NCI-H2171 treated with DMSO at 0.1 percent for 48 hours (cell line): ENCODE results near the gene GPHN.
"Not testable (repeated sequence)": the region's sequence is repeated elsewhere in the genome, so short reads cannot be mapped to it uniquely, and the experiment has no call there.

Experiments used
- DNase-seq: peaks from one replicate; lab custom pipeline; 2025; lab: John Stamatoyannopoulos, UW

The GPHN gene

DNA sequence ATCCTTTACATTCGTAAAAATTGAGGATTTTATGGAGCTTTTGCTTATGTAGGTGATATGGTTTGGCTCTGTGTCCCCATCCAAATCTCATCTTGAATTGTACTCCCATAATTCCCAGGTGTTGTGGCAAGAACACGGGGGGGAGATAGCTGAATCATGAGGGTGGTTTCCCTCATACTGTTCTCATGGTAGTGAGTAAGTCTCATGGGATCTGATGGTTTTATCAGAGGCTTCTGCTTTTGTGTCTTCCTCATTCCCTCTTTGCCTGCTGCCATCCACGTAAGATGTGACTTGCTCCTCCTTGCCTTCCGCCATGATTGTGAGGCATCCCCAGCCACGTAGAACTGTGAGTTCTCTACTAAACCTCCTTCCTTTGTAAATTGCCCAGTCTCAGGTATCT, 5.1 kb upstream of the GPHN start:
- not testable (repeated sequence) for DNase-seq

DNA sequence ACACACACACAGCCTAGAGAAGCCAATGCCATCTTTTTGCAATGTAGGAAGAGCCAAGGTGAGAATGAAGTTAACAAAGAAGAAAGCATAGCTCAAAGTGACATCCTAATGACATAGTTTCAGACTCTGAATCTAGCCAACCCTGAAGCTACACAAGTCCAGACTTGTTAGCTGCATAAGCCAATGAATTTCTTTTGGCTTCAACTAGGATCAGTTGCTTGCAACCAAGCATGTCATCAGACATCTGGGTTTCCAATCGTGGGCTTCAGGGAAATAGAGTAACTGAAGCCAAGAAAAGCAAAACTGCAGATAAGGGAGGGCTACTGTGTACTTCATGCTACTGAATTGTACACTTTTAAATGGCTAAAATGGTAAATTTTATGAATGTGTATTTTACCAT, 4.4 kb upstream of the GPHN start:
- peak; percentile 92 for DNase-seq

DNA sequence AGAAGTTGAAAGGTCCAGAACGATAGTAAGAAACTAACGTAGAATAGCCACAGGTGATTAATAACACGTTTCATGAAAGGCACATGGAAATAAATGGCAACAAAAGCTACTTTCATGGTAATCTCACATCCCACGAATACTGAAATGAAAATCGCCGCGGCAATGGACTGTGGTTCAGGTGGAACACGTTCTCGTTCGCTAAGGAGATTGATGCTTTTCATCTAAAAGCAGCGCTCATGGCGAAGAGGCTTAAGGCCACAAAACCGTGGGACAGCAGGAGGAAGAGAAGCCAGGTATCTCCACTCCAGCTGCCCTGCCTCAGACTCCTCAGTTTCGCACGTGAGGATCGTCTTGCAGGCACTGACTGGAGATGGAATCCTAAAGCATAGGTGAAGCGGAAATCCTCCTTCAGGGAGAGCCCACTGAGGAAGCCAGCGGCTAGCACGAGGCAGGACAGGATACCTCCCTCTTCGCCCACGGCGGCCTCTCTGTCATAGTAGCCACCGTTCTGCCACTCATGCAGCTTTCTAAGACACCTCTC, 696 bp upstream of the GPHN start:
- peak; percentile 92 for DNase-seq

- no peak for DNase-seq
These were observed 549 bp downstream of the GPHN start for GRCh38 chr14:66508547-66508845.

DNA sequence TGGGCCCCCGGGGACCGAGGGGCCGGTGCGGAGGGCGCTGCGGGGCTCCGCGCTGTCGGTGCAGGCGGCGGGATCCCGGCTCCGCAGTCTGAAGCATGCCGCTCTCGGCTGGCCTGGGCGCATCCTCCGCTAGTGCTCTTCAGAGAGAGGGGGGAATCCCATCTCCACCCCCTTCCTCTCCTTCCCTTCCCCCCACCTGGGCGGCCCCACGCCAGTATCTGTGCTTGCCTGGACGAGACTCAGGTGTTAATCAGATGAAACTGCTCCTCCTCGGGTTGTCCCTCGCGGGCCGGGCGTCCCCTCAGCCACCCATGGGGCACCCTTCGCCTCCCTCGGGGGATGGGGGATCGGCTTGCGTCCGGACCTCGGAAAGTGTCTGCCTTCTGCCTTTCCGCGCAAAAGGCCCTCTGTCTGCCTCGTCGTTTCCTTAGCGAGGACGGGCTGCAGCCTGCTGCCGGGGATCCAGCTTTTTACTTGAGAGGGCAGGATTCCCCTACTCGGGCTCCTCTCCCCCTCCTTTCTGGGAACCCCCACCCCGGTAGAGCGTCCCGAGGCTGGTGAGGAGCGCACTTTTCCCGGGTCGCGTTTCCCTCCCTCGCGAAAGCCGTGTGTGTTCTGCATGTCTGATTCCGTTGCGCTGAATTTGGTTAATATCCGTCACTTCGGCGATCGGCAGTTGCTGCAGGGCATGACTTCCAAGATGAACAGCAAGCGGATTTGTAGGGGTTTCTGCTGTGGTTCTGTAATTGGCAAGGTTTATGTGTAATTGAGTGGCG, 1.1 kb downstream of the GPHN start:
- peak; percentile 69 for DNase-seq

DNA sequence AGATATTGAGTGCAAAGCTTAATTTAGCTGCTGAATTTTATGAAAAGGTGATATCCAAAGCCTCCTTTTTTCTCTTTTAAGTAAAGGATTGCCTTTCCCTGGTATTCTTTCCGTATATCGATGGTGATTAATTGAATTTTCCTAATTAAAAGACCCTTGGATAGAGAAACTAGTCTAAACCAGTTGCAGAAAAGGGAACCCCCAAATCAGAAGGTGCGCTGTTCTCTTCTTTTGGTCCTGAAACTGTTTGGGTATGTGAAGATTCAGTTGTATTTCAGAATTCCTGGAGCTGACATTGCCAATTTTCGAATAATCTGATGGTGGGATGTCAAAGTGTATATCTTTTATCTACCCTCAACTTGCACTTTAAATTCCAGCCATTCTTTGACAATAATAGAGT, 1.9 kb downstream of the GPHN start:
- no peak for DNase-seq

DNA sequence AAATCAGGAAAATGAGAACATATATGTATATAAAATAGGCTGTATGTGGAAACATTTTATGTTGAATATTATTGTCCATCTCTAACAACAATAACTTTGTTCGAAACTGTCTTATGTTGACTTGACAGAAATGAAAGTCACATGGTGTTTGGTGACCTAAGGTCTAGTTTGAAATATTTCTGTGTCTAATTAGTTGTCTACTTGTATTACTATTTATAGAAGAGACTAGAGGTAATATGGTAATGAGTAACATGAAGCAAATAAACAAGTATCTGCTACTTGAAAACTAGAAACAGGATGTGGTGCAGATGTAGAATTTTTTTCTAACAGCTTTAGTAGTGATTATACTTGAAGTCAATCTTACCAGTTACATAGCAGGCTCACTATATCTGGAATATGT, 3.9 kb downstream of the GPHN start:
- no peak for DNase-seq

- DNase-seq = no peak
These were observed 6.3 kb downstream of the GPHN start for GRCh38 chr14:66514213-66514612.

GRCh38 chr14:66530526-66530925, 22.6 kb downstream of the GPHN start:
- DNase-seq = no peak

GRCh38 chr14:66539034-66539433, 31.1 kb downstream of the GPHN start:
- DNase-seq = no peak

GRCh38 chr14:66540038-66540437, 32.1 kb downstream of the GPHN start:
- no peak for DNase-seq

DNA sequence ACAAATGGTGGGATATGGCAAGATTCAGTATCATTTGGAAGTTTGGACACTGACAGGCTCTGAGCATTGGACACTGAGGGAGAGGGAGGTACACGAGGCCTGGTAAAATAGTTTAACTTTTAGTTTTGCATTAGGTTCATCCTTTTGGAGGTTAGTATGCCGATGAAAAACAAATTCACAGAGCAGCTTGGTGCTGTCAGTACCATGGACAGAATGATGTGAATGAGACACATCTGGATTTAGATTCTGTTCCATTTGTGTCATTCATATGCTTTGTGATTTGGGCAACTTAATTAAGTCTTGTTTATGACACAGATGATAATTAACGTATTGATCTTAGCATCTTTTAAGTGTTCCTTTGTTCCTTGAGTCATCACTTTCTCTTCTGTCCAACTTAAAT, 33.7 kb downstream of the GPHN start:
- no peak for DNase-seq

DNA sequence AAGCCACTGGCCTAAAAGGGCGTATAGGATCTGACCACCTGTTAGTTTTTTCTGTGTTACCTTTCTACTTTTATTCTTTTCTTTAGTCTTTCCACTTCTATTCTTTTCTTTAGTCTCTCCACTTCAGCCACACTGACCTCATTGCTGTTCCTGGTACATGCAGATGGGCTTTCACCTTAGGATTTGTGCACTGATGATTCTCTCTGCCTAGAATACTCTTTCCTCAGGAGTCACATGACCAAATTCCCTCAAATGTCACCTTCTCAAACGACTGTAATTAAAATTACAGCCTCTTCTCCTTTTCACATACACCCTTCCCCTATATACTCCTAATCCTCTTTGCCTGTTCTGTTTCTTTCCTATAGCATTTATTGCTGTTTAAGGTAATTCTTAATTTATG, 36.0 kb downstream of the GPHN start:
- DNase-seq = no peak

- not testable (repeated sequence) for DNase-seq
These were observed 37.2 kb downstream of the GPHN start for GRCh38 chr14:66545191-66545590.

DNA sequence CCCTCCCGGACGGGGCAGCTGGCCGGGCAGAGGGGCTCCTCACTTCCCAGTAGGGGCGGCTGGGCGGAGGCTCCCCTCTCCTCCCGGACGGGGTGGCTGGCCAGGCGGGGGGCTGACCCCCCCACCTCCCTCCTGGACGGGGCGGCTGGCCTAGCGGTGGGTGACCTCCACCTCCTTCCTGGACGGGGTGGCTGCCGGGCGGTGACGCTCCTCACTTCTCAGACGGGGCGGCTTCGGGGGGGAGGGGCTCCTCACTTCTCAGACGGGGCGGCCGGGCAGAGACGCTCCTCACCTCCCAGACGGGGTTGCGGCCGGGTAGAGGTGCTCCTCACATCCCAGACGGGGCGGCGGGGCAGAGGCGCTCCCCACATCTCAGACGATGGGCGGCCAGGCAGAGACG, 37.8 kb downstream of the GPHN start:
- not testable (repeated sequence) for DNase-seq

DNA sequence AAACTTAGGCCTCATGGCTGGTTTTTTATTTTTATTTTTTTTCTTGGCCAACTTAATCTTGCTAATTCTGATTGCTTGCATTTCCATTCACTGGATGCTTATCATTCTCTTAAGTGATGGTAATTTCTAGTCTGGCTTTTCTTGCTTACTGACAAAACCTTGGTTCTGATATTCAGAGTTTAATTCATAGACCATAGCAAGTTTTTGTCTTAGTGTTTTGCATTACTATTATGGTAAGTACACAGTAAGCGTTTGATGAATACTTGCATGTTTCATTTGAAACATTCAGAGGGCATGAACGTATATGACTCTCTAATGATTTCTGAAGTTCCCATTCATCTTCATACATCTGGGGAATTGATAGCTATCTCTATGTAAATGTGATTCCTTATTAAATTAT, 55.8 kb downstream of the GPHN start:
- no peak for DNase-seq

- no peak for DNase-seq
These were observed 60.3 kb downstream of the GPHN start for GRCh38 chr14:66568220-66568619.

- DNase-seq = no peak
These were observed 64.9 kb downstream of the GPHN start for GRCh38 chr14:66572826-66573225.

- no peak for DNase-seq
These were observed 67.1 kb downstream of the GPHN start for GRCh38 chr14:66575014-66575413.

- DNase-seq = no peak
These were observed 68.0 kb downstream of the GPHN start for GRCh38 chr14:66575939-66576338.

- DNase-seq = not testable (repeated sequence)
These were observed 79.8 kb downstream of the GPHN start for GRCh38 chr14:66587753-66588152.

- DNase-seq = no peak
These were observed 87.4 kb downstream of the GPHN start for GRCh38 chr14:66595394-66595793.

- DNase-seq = peak; percentile 96
These were observed 88.5 kb downstream of the GPHN start for GRCh38 chr14:66596241-66596985.

DNA sequence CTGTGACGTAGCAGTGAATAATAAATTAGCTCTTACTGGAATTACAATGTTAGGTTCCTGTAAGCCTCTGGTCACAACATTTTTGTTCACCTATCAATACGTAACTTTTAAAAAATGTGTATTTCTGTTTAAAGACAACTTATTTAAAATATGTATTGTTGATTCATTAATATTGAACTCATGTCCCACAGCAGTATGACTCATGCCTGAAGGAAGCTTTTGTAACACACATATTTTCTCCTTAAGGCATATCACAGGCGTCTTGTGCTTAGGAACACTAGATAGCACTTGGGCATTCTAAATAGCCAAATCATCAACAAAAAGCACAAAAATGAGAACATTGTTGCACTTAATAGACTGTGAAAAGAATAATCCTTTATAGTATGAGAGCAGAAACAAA, 92.5 kb downstream of the GPHN start:
- DNase-seq = no peak
